MM.1S (cell line): ENCODE results near the gene FTH1.

Experiments used
- DNase-seq: peaks from one replicate; pipeline ENCODE4 v3.0.0-alpha.2; 2015
- H2AFZ ChIP-seq: fragments of 300-600 bp; sonication (generic); 2 replicates; pipeline ENCODE4 v1.6.0; 2016; ENCODE audit warnings: antibody characterized with exemption, low read length
- H3F3A ChIP-seq: fragments of 300-600 bp; sonication (generic); 2 replicates; pipeline ENCODE4 v1.6.1; 2016; ENCODE audit warnings: mild to moderate bottlenecking, antibody characterized with exemption, low read length, moderate library complexity, mixed read lengths; ENCODE audit not compliant: insufficient read depth
- H3K27ac ChIP-seq: fragments of 300-600 bp; sonication (generic); 2 replicates; pipeline ENCODE4 v1.5.1; 2016; ENCODE audit warnings: mild to moderate bottlenecking, low read length
- H3K27me3 ChIP-seq: fragments of 300-600 bp; sonication (generic); replicated peaks from 2 replicates; pipeline ENCODE4 v1.6.0; 2016; ENCODE audit warnings: low read length; ENCODE audit not compliant: insufficient read depth
- H3K36me3 ChIP-seq: fragments of 300-600 bp; sonication (generic); replicated peaks from 2 replicates; pipeline ENCODE4 v1.6.1; 2016; ENCODE audit warnings: mild to moderate bottlenecking, low read length, mixed read lengths; ENCODE audit not compliant: insufficient read depth
- H3K4me1 ChIP-seq: fragments of 300-600 bp; sonication (generic); 2 replicates; pipeline ENCODE4 v1.6.1; 2016; ENCODE audit warnings: low read length, mixed read lengths
- H3K4me2 ChIP-seq: fragments of 300-600 bp; sonication (generic); 2 replicates; pipeline ENCODE4 v1.6.0; 2016; ENCODE audit warnings: low read depth, low read length
- H3K4me3 ChIP-seq: fragments of 300-600 bp; sonication (generic); 2 replicates; pipeline ENCODE4 v1.5.1; 2016; ENCODE audit warnings: low read length, mixed read lengths
- H3K79me2 ChIP-seq: fragments of 300-600 bp; sonication (generic); 2 replicates; pipeline ENCODE4 v1.6.1; 2016; ENCODE audit warnings: mixed run types, low read length, mixed read lengths
- H3K9ac ChIP-seq: fragments of 300-600 bp; sonication (generic); 2 replicates; pipeline ENCODE4 v1.6.1; 2016; ENCODE audit warnings: low read length, mixed read lengths
- H3K9me2 ChIP-seq: fragments of 300-600 bp; sonication (generic); replicated peaks from 2 replicates; pipeline ENCODE4 v1.6.1; 2016; ENCODE audit warnings: mild to moderate bottlenecking, low read length, mixed read lengths; ENCODE audit not compliant: insufficient read depth
- H3K9me3 ChIP-seq: fragments of 300-600 bp; sonication (generic); replicated peaks from 2 replicates; pipeline ENCODE4 v1.6.1; 2016; ENCODE audit warnings: mild to moderate bottlenecking, low read length, mixed read lengths; ENCODE audit not compliant: insufficient read depth
- H4K20me1 ChIP-seq: fragments of 300-600 bp; sonication (generic); 2 replicates; pipeline ENCODE4 v1.6.1; 2016; ENCODE audit warnings: mild to moderate bottlenecking, low read length, moderate library complexity, mixed read lengths; ENCODE audit not compliant: insufficient read depth
- CTCF ChIP-seq: fragments of 300-600 bp; sonication (generic); IDR thresholded peaks from 2 replicates; pipeline ENCODE4 v1.5.1; 2016; ENCODE audit warnings: antibody characterized with exemption, low read length, mixed read lengths
- EZH2 ChIP-seq: fragments of 300-600 bp; sonication (generic); optimal IDR thresholded peaks from 2 replicates; pipeline ENCODE3; 2017; ENCODE audit warnings: low read depth, mild to moderate bottlenecking, antibody characterized with exemption, low read length, mixed read lengths
- EZH2phosphoT487 ChIP-seq: fragments of 300-600 bp; sonication (generic); IDR thresholded peaks from 2 replicates; pipeline ENCODE4 v1.6.1; 2018; ENCODE audit warnings: antibody characterized with exemption, low read length

The FTH1 gene

GRCh38 chr11:61974766-61975631 is 7.6 kb upstream of the FTH1 start:
- no peak for DNase-seq
- Histone ChIP-seq H3K4me2 (no peak overlapping the region), H3K9me2 (no peaks in the 10 kb centered on the region), H3K4me1 (peaks cover 10% of the 10 kb centered on the region), H2AFZ (no peak overlapping the region), H3K36me3 (no peaks in the 10 kb centered on the region), H3F3A (no peaks in the 10 kb centered on the region), H3K4me3 (no peak overlapping the region), H3K27me3 (no peaks in the 10 kb centered on the region), H3K27ac (no peak overlapping the region), H3K79me2 (no peaks in the 10 kb centered on the region), H3K9ac (no peak overlapping the region), H4K20me1 (no peaks in the 10 kb centered on the region), H3K9me3 (no peaks in the 10 kb centered on the region)
- no peak for TF ChIP-seq CTCF
- TF ChIP-seq EZH2phosphoT487 = no peak
- TF ChIP-seq EZH2 = no peak

- H3K4me3 ChIP-seq = no peak overlapping the region
These were observed 6.2 kb upstream of the FTH1 start for GRCh38 chr11:61973476-61974162.

GRCh38 chr11:61972672-61973475 is 5.4 kb upstream of the FTH1 start:
- TF ChIP-seq CTCF = no peak
- no peak for TF ChIP-seq EZH2
- no peak for TF ChIP-seq EZH2phosphoT487
- H3F3A ChIP-seq = no peaks in the 10 kb centered on the region
- H3K36me3 ChIP-seq = no peaks in the 10 kb centered on the region
- no peak overlapping the region for H3K4me3 ChIP-seq
- H3K9me3 ChIP-seq = no peaks in the 10 kb centered on the region
- no peaks in the 10 kb centered on the region for H3K79me2 ChIP-seq
- peaks cover 10% of the 10 kb centered on the region for H3K4me1 ChIP-seq
- H3K27ac ChIP-seq = no peak overlapping the region
- no peak for DNase-seq
- no peak overlapping the region for H3K4me2 ChIP-seq
- no peaks in the 10 kb centered on the region for H4K20me1 ChIP-seq
- no peak overlapping the region for H2AFZ ChIP-seq
- H3K27me3 ChIP-seq = no peaks in the 10 kb centered on the region
- H3K9ac ChIP-seq = no peak overlapping the region
- H3K9me2 ChIP-seq = no peaks in the 10 kb centered on the region

More at GRCh38 chr11:61973476-61974162, 6.2 kb upstream of the FTH1 start:
- H4K20me1 ChIP-seq = no peaks in the 10 kb centered on the region
- no peaks in the 10 kb centered on the region for H3K9me3 ChIP-seq
- no peak for DNase-seq
- H2AFZ ChIP-seq = no peak overlapping the region
- no peak overlapping the region for H3K9ac ChIP-seq
- H3K9me2 ChIP-seq = no peaks in the 10 kb centered on the region
- no peaks in the 10 kb centered on the region for H3K79me2 ChIP-seq
- no peaks in the 10 kb centered on the region for H3K27me3 ChIP-seq
- H3K4me1 ChIP-seq = peaks cover 10% of the 10 kb centered on the region
- no peak overlapping the region for H3K4me2 ChIP-seq
- TF ChIP-seq EZH2 (no peak), EZH2phosphoT487 (no peak), CTCF (no peak)
- no peaks in the 10 kb centered on the region for H3K36me3 ChIP-seq
- no peak overlapping the region for H3K27ac ChIP-seq
- H3F3A ChIP-seq = no peaks in the 10 kb centered on the region
